T-helper 2 cell treated with Interferon-gamma antibody and Interleukin-4, amounts not matched to agents 100 ng/mL and 5 ng/mL, for 36 hours (primary cell): ENCODE results near the gene NTMT1. TPM values are rescaled to one million over a fixed set of nuclear protein-coding genes. Genes with fewer than 3 reads are reported as not detected.

Source experiments
- intact Hi-C: fragments of 100-400 bp; cut with micrococcal nuclease; formaldehyde crosslinking; loops from one replicate; pipeline ENCODE4 v1.15.1; 2023
- total RNA-seq: library from RNA; stranded (reverse); gene quantifications from 2 replicates; pipeline ENCODE4 v1.2.3, GENCODE V29; 2022

The NTMT1 gene
- total RNA-seq, 1 donor from 2014 or later, result 38.6 TPM

DNA sequence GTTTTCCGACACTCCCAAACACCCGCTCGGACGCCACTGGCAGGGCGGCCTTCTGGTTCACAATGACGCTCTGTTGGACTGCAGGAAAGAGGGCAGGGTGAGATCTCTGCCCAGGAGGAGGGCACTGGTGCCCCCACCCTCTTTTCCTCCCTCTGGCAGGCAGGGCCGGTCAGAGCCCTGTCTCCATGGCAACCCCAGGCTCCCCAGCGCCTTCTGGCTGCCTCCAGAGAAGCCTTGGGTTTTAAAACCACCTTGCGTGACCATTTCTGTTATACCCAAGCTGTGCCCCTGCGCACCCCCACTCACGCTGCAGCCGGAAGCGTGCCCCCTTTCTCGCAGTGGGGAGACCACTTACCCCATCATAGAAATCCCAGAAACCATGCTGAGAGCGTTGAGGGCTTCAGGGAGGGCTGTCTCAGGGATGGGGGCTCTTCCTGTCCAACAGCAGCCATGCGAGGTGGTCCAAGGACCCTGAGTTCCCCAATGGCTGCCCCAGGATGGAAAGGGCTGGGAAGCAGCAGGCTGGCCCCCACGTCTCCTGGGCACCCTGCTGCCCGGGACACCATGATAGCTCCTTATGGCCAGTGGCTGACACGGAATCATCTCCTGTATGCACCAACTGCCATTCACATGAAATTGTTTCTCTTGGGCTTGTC is 12.3 kb upstream of the NTMT1 start:
- intact Hi-C loops, result loop anchor here (5.0 to 10.0 kb wide), 2 partner anchors 126 to 229 kb away; no protein-coding TSS in a partner anchor

DNA sequence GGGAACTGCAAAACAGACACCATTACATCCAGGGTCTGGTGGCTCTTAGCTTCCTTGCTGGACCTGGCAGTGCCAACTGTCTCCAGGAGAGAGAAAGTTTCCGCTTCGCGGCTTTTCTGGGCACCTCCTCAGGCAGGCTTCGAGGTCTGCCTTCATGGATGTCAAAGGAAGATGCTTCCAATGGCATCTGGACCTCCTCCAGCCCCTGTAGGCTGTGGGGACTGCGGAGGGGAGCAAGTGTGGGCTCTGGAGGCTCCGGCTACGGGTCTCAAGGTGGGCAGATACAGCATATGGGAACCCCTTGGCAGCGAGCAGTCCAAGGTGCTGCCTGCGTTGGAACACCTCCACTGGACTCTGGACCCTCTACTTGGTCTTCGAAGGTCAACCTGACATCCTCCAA is 11.0 kb upstream of the NTMT1 start:
- intact Hi-C loops, result loop anchor here (5.0 to 10.0 kb wide), 2 partner anchors 128 to 230 kb away; no protein-coding TSS in a partner anchor

GRCh38 chr9:129615407-129616285 is 10.3 kb upstream of the NTMT1 start:
- intact Hi-C loops, result loop anchor here (10.0 kb wide), 1 partner anchor 231 kb away; no protein-coding TSS in a partner anchor

- intact Hi-C loops, result loop anchor here (10.0 kb wide), 1 partner anchor 232 kb away; no protein-coding TSS in a partner anchor
Observed at GRCh38 chr9:129617167-129617566, 8.8 kb upstream of the NTMT1 start.

GRCh38 chr9:129619787-129620668 is 5.9 kb upstream of the NTMT1 start:
- intact Hi-C loops, result loop anchor here (10.0 kb wide), 1 partner anchor 235 kb away; no protein-coding TSS in a partner anchor

GRCh38 chr9:129620669-129621295 is 5.2 kb upstream of the NTMT1 start, which contains the start of gene C9orf50:
Gene C9orf50 (minus strand): TSS chr9:129621101. CDS start chr9:129620574, 527 bp downstream.
- intact Hi-C loops, result no loop called here

- intact Hi-C loops, result no loop called here
Observed at GRCh38 chr9:129623331-129623730, 2.6 kb upstream of the NTMT1 start.

- intact Hi-C loops, result loop anchor here (1.0 kb wide), 1 partner anchor 485 kb away; no protein-coding TSS in a partner anchor
Observed at GRCh38 chr9:129624168-129624759, 1.7 kb upstream of the NTMT1 start.

DNA sequence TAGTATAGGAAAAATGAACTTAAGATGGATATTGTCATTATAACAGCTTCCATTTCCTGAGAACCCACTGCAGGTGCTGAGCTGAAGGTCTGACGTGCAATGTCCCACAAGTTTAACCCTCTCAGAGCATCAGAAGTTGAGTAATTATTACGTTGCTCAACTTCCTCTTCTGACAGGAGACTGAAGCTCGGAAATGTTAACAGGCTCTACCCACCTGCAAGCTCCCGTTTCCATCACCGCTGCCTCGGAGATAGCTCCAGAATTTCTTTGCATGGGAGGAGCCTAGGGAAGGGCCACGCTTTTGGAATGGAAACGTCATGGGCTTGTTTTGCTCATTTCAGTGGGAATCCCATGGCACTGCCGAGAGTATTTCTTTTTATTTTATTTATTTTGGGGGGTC is 1.0 kb upstream of the NTMT1 start:
- intact Hi-C loops, result loop anchor here (1.0 to 5.0 kb wide), 2 partner anchors 262 to 486 kb away; no protein-coding TSS in a partner anchor

GRCh38 chr9:129626625-129627284 is 792 bp downstream of the NTMT1 start:
- intact Hi-C loops, result loop anchor here (1.0 to 5.0 kb wide), 3 partner anchors 16 to 545 kb away; partner anchors contain the start of genes ASB6 and DOLPP1

GRCh38 chr9:129627556-129628440 is 1.8 kb downstream of the NTMT1 start:
- intact Hi-C loops, result loop anchor here (5.0 kb wide), 1 partner anchor 260 kb away; no protein-coding TSS in a partner anchor

DNA sequence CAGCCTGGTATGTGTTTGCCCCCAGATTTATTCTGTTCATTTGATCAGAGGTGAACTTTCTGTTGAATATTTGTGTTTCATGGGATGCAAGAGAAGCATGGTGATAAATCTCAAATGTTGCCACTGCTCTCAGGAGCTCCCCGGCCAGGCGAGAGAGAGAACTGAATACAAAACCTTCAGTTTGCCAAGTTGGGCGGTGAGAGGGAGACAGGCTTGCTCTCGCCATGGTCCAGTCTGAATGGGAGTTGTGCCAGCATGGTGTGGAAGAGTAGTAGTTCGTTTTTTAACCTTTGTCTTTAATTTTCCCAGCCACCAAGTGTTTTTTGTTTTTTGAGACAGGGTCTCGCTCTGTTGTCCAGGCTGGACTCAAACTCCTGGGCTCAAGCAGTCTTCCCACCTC is 2.7 kb downstream of the NTMT1 start:
- intact Hi-C loops, result loop anchor here (5.0 kb wide), 1 partner anchor 259 kb away; no protein-coding TSS in a partner anchor

DNA sequence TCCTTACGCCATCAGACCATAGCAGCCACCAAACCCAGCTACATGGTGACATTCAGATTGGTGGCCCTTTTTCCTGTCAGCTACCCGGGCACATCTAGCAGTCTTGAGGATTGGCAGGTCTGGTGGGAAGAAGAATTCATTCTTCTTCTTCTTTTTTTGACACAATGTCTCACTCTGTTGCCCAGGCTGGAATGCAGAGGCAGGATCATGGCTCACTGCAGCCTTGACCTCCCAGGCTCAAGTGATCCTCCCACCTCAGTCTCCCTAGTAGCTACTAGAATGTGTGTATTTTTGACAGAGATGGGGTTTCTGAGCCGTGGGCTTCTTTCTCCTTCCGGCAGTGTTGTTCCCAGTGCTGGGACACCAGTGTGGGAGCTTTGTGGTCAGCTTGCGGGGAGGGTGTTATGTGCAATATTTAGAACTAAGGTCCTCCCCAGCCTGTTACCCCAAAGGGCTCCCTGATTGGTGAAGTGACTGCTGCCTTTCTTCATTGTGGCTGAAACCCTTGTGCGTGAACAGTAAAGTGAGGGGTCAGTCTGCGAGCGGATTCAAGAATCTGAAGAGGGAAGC is 3.4 kb downstream of the NTMT1 start:
- intact Hi-C loops, result loop anchor here (5.0 kb wide), 1 partner anchor 258 kb away; no protein-coding TSS in a partner anchor

DNA sequence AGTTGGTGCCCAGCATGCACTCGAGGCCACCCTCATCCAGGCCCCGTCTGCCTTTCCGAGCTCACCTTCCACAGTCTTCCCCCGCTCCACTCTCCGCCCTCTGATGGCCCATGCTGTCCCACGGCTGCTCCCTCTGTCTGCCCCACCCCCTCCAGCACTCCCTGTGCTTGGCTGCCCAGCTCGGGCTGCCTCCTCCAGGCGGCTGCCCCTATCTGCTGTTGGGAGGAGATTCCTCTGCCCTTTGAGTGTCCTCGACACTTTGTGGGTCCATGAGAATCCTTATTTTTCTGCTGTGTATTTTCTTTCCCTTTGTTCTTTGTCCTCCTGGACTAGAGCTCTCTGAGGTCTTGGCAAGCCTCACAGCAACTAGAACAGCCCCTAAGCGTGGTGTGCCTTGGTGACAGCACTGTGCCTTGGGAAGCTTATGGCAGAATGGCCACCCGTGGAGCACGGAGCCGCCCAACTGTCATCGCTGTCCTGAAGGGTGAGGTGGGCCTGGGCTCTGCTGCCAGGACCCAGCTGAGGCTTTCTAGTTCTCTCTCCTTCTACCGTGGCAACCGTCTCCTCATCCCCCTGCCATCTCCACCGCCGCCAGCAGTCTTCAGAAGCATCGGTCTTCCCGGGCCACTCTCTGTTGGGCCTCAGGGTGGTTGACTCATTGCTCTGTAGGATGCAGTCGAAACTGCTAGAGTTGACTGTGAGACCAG is 5.2 kb downstream of the NTMT1 start:
- intact Hi-C loops, result no loop called here

DNA sequence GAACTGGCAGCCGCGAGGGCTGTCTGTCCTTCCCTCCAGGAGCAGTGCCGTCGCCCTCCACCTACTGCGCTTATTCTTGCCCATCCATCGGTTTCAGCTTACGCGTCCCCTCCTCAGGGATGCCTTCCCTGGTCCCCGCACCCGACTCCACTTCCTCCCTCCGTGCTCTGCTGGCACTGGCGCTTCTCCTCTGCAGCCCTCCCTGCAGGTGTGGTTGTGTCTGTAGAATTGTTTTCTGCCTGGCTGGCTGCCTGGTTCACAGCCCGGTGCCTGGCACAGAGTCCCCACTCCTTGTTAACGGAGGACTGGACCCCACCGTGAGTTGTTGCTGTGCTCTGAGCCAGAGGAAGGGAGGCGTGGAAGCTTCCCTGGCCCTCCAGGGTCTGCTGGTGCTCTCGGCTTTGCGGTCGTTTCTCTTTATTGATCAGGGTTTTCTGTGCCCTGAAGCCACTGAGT is 5.7 kb downstream of the NTMT1 start:
- intact Hi-C loops, result no loop called here

DNA sequence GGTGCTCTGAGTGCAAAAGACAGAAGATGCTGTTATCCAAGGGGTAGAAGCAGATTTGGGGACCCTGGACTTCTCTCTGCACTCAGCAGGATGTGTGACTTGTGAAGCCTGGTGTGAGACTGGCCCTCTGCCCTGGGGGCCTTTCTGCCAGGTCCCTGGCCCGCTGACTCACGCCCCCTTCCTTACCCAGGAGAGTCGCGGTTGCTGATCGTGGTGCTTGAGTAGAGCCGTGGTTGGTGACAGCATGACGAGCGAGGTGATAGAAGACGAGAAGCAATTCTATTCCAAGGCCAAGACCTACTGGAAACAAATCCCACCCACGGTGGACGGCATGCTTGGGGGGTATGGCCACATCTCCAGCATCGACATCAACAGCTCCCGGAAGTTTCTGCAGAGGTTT is 6.5 kb downstream of the NTMT1 start:
- intact Hi-C loops, result no loop called here

DNA sequence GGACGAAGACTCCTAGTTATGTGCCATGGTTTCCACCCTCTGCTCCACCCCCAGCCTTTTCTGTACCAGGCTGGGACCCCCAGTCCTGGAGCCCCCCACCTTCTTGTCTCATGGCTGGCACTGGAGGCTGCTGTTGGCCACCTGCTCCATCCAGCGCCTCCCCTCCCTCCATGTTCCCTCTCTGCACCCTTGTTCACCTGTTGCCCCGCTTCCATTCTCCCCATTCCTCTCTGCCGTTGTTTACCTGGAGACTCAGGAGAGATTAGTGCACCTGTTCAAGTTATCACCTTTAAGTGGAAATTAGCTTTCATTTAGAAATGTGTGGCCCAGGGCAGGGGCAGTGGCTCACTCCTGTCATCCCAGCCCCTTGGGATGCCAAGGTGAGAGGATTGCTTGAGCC is 7.2 kb downstream of the NTMT1 start:
- intact Hi-C loops, result no loop called here
